Skeletal muscle cell (primary cell): ENCODE results near the gene ASPHD2.

Experiments used
- DNase-seq: peaks from one replicate; pipeline ENCODE4 v3.0.0-alpha.2; 2010; ENCODE audit warnings: low read depth
- H3K4me3 ChIP-seq: 2 replicates; pipeline ENCODE4 v1.5.1; 2011; ENCODE audit warnings: low read depth, mild to moderate bottlenecking, control low read depth, low read length, moderate library complexity

Gene ASPHD2

DNA sequence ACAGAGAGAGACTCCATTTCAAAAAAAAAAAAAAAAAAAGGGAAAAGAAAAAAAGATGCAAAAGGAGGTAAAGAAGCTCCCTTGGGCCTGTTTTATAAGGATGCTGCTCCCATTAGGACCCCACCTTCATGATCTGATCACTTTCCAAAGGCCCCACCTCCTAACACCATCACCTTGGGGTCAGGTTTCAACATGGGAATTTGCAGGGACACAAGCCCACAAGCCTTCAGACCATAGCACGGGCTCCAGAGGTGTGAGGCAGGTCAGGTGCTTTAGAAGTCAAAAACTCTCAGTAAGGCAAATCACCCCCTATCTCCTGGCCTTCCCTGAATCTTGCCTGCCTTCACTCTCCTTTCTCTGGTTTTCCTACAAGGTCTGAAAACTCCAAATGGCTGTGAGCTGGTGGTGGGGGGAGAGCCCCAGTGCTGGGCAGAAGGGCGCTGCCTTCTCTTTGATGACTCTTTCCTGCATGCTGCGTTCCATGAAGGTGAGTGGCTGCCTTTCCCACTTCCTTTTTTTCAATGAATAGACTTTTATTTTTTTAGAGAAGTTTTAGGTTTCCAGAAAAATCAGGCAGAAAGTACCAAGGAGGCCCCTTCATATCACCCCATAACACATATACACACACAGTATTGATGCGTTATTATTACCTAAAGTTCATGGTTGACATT, 13.2 kb downstream of the ASPHD2 start:
- no peak for DNase-seq
- no peak overlapping the region for H3K4me3 ChIP-seq

DNA sequence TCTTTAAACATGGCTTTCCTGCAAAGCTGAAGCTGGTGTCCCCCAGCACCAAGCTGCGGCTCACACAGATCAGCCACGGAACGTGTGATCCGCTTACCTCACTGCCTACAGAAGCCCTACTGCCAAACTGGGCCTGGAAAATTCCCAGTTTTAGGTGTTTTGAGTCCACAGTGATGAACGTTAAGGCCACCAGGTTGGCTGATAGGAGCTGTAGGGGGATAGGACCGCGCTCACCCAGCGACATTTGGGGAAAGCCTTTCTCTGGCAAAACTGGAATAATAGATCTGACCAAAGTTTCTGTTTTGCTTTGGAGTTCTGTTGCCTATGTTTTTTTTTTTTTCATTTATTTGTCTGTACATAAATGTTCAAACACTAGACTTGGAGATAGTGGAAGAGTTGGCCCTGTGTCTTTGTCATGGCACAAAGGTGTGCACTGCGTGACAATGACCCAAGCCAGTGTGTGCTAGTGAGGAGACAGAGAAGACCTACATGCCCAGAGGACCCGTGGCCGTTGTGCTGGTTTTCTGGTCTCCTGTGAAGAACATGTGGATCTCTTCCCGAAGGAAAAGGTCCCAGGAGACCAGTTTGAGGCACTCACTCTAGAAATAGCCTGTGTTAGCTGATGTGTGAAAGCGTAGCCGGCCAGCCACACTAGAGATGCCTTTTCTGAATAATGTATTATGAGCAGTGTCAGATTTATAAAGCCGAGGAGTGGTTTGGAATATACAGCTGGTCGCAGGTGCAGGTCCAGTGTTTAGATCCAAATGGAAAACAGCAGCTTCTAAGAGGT, 15.0 kb downstream of the ASPHD2 start:
- DNase-seq = no peak

DNA sequence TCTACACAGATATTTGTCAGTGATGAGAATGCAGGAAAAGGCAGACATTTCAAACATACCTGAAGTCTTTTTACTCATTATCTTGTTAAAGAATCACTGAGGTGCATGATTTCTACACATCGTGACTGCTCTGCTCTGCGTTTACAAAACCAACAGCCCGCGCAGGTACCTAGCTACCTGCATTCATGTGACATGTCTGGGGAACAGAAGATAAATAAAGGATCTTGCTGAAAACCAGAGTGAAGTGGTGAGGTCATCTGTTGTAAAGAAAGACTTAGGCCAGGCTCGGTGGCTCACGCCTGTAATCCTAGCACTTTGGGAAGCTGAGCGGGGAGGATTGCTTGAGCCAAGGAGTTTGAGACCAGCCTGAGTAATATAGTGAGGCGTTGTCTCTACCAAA, 15.7 kb downstream of the ASPHD2 start:
- no peak for DNase-seq
- no peak overlapping the region for H3K4me3 ChIP-seq

More for the DNA sequence above, 15.0 kb downstream of the ASPHD2 start:
- no peak overlapping the region for H3K4me3 ChIP-seq

DNA sequence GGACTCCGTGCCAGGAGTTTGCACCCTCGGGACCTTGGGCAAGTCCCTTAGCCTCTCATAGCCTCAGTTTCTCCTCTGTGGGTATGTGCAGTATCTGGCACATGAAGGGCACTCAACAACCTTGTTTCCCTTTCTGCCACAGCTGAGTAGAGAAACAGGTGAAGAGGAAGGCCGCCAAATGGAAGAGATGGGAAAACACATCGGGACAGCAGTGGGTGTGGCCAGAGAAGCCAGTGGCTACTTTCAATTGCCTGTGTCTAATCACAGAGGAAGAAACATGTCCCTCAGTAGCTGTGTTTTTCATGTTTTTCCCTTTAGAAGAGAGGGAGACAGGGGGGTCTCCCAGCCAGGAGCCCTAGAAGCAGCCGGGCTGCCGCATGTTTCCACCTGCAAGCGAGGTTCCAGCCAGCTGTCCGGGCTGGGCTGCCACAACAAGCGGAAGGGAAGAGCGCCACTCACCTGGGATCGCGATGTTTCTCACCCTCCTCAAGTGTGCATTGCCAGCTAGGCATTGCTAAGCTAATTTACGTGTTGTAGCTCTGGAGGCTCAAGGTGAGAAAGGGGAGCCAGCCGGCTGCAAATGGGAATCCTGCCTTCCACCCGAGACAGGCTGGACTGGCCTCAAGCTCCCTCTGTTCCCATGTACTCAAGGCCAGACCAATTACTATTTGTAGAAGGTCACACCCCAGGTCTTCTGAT, 16.7 kb downstream of the ASPHD2 start:
- no peak for DNase-seq
- H3K4me3 ChIP-seq = no peak overlapping the region

DNA sequence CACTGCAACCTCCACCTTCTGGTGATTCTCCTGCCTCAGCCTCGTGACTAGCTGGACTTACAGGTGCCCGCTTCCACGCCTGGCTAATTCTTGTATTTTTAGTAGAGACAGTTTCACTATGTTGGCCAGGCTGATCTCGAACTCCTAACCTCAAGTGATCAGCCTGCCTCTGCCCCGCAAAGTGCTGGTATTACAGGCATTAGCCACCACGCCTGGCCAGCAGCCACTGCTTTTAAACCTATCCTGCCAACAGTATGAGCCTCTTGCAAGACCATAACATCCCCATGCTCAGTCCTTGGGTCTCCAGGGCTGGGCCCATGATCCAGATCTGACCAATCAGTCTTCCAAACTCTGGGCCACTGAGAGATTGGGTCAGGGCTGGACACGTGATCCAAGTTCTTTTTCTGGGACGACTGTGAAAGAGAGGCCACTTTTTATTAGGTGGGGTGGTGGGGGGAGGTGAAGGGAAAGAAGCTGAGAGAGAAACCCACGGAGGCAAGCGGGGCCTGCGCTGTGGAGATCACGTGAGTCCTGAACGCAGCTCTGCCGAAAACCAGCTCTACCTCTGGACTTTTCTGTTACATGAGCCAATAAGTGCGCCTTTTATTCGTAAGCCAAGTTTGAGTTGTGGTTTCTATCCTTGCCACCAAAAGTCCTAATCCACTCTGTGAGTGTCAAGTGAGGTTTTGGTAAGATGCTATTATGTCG, 17.9 kb downstream of the ASPHD2 start:
- H3K4me3 ChIP-seq = no peak overlapping the region
- no peak for DNase-seq

DNA sequence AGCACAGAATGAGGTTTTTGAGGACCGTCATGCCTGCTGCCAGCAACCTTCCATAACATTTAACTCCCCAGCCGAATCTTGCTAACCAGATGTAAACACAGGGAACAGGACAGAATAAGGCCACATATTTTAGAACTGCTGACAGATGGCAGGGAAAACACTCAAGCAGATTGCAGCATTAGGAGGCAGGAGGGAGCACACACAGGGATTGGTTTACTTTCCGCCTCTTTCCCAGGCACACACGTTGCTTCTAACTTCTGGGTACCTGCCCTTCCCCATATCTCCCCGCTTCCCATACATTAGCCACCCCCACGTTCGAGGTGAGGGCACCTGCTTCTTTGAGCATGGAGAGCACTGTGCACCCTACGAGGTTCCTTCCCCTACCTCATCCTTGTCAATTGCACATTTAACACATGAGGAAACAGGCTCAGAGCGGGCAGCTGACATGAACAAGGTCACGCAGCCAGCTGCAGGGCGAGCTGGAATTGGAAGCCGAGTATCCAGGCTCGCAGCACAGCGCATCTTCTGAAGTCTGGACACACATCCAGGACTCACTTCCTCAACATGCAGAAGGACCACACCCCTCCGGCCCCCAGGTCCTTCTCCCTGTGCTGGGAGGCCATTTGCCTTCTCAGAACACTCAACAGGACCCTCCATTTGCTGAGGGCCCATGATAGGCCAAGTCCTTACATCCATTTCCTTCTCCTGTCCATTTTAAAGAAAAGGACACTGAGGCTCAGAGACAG, 18.7 kb downstream of the ASPHD2 start:
- no peak for DNase-seq
- H3K4me3 ChIP-seq = no peak overlapping the region

DNA sequence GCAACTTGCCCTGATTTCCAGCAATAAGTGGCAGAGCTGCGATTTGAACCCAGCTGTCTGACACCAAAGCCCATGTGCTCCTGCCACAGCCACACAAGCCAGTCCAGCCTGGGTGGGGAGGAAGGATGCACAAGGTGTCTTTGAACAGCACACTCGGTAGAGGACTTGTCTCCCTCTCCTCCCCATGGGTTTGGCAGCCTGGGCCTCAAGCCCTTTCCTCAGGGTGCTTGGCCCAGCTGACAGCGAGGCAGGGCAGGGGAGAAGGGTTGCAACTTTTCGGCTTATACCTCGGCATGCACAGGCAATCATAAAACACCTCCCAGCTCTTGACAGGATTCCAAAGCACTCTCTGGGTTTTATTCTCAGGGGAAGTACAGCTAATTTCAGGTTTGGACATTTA, 19.3 kb downstream of the ASPHD2 start:
- no peak for DNase-seq
- H3K4me3 ChIP-seq = no peak overlapping the region

DNA sequence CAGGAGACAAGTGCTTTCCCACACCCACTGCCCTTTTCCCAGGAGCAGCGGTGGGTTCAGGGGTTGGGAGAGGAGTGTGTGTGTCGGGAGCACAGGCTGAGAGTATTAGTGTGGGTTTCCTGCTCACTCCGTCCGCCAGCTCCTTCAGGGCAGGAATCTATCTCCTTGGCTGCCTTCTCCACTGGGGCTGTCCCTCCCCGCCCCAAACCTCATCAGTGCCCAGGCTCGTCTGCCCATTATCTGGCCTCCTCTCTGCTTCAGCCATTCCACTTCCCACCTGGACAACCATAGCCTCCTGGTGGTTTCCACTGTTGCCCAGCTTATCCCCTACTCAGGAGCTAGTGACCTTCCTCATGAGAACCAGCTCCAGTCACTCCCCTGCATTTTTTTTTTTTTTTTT, 19.9 kb downstream of the ASPHD2 start:
- H3K4me3 ChIP-seq = no peak overlapping the region
- no peak for DNase-seq

DNA sequence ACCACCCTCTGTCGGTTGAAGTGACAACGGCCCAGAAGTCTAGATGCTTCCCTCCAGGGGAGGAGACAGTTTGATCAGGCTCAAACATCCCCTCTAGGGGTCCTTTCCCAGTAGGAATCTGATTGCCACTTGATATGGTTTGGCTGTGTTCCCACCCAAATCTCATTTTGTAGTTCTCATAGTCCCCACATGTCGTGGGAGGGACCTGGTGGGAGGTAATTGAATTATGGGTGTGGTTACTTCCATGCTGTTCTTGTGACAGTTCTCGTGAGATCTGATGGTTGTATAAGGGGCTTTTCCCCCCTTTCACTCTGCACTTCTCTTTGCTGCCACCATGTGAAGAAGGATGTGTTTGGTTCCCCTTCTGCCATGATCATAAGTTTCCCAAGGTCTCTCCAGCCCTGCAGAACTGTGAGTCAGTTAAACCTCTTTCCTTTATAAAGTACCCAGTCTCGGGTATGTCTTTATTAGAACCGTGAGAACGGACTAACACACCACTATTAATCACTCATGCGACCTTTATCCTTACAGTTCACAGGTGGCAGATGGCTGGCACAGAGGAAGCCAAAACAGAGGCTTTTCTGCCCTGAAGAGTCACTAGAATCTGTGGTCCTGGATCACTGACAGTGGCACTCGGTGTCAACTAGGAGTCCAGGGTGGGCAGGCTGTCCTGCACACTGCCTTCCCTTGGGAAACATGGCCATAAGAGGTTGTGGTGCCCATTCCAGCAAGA, 21.6 kb downstream of the ASPHD2 start:
- H3K4me3 ChIP-seq = no peak overlapping the region
- DNase-seq = no peak

DNA sequence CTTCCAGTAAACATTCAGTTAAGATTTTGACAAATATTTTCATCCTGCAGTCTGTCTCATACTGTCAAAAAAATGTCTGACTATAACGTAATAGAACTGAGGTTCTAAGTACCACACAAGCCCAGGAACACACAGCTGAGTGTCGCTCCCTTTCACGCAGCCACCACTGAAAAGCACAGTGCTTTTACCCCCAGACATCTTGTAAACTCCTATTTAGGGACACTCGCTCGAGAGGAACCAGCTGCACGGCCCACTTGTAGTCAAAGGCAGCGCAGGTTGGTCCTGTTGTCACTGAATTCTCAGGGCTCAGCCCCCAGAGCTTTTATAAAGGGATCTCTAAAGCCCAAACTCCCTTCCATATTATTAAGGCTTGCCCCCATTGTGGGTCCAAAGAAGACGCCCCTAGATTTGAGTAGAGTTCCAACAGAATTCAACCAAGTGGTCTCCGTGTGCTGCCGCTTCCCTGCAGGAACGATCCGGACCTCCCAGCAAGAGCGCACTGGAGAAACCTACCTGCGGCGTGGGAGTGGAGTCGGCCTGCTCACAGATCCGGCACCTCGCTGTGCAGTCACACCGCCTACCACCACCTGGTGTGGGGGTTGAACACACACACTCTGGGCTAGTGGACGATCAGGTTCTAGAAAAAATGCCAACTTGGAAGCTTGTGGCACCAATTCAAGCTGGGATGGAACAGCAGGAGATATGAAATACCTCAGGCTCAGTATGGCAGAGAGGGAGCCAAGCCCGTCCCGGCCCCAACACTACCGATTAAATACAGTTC, 23.4 kb downstream of the ASPHD2 start:
- DNase-seq = no peak
- H3K4me3 ChIP-seq = no peak overlapping the region

DNA sequence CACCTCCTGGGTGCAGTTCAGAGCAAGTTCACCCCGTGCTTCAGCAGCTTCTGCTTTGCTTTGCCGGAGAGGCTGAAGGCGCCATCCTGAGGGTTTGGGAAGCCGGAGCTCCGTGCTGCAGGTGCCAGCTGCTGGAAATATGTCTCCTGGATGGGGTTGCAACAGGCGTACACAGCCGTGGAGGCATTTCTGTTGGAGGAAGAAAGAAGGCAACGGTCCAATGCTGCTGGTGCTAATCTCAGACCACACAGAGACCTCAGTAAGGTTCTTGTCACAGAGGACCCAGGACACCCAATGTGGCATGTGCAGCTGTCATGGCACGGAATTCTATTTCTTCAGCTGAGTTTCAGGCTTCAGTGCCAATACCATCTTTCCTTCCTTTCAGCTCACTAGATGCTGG, 24.2 kb downstream of the ASPHD2 start:
- no peak for DNase-seq
- H3K4me3 ChIP-seq = no peak overlapping the region

DNA sequence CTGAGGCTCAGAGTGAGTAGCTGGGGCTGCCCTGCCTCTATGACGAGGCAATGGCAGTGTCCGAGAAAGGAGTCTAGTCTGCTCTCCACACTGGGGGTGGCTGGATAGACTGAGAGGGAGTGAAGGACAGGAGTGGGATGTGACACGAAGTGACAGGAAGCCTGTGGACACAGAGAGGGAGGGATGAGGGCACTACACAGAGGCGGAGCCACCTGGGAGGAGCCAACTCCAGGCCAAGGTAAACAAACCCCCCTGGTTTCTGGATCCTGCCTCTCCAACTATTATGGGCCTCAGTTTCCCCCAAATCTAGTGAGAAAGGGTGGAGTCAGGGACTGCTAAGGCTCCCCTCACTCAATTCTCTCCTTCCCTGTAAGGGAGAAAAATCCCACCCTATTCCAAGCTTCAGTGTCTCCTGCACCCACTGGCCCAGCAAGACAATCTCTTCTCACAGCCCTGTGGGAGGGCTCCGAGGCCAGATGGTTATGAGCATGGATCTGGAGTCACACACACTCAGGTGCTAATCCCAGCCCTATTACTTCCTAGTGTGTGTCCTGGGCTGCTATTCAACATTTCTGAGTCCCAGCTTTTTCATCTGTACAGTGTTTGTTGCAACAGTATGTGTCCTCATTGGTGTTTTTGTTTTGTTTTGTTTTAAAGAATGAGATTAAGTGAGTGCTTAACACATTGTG, 24.9 kb downstream of the ASPHD2 start:
- no peak overlapping the region for H3K4me3 ChIP-seq
- DNase-seq = no peak

DNA sequence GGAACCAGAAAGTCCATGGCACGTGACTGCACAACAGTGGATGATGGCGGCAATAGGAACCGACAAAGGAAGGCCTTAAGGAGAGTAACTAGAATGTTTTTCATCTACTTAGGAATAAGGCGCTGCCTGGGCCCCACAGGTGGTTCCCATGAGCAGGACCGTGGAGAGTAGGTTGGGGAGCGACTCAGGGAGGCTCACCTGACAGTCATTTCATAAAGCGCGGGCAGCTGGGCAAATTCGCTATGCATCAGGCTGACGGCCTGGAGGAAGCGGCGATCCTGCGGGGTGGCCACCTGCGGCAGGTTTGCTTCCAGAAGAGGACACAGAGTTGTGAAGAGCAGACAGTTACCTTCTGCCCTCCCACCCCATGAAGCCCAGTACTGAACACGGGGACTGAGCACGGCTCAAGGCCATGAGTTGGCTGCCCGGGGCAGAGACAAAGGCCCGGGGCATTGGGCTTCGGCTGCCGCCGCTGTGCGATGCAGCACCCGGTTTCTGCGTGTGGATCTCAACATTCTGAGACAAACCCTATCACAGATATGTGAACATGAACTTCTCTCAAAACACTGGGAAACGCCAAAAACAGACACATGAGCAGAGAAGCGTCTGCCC, 28.7 kb downstream of the ASPHD2 start:
- no peak for DNase-seq
- H3K4me3 ChIP-seq = no peak overlapping the region

DNA sequence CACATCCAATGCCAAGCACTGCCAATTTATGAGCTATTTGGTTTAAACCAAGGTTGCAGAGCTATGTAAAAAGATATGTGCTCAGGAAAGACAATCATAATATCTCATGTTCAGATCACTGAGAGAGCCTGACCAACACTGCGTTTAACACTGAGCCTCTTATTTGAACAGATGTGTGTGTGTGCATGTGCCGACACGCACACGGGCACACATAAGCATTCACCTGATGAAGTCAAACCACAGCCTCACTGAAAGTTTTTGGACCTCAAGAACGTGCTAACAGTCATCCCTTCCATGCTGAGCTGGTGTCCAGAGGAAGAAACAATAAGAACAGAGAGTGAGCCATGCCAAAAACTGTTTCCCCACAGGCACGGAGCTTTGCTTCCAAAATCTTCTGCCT, 31.1 kb downstream of the ASPHD2 start:
- no peak for DNase-seq
- H3K4me3 ChIP-seq = no peak overlapping the region

DNA sequence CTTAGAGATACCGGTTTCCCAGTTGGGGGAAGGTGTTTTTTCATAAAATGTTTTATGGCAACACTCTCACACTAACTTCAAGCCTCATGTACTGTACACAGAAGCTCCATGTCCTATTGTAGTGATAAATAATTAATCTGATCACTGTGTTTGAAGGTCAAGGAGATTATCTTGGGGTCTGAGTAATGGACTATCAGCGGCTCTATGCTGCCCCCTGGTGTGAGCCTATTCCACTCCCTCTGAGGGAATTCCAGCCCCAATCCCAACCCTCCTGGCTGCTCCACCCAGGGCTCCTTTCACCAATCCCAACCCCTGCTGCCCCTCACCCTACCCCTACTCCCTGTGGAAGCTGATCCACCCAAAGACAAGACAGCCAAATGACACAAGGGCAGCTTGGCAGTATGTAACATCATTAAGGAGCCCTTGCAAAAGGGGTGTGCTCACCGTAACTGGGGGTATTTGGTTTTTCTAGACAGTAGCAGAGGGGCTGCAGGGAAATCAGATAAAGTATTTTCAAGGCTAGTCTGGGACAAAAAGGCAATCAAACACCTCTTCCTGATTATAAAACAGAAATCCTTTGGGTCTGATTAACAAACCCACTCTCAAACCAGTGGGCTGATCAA, 32.2 kb downstream of the ASPHD2 start:
- no peak overlapping the region for H3K4me3 ChIP-seq
- no peak for DNase-seq

DNA sequence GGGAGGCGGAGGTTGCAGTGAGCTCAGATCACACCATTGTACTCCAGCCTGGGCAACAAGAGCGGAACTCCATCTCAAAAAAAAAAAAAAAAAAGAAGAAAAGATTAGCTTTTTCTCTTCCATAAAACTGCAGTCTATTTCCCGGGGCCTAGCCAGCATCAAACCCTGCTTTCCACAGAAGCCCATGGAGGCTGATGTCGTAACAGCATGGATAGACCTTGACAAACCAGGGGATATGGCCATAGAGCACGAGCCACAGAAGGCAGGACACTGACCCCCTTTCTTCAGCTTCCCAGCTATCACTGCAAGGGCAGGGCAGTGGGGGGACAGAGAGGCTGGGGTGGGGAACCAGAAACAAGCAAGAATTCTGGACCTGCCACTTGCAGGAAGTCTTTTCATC, 33.0 kb downstream of the ASPHD2 start:
- H3K4me3 ChIP-seq = no peak overlapping the region
- DNase-seq = no peak

DNA sequence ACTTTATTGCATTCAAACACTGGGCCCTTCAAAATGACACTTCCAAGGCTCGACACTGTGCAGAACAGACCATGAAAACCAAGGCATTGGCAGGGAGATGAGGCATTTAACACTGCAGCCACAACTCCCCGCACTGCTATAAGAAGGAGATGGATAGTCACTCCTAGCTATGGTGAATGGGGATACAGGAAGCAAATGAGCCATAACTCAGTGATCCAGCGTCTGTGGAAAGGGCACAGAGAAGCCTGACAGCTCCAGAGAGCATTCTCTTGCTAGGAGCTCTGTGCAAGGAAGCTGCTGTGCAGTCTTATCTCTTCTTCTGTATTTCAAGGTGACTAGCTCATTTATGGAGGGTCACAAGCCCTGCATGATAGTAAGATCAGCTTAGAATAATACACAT, 33.6 kb downstream of the ASPHD2 start:
- H3K4me3 ChIP-seq = no peak overlapping the region
- DNase-seq = no peak
